ENCODE data around the gene CACNG1.
"Not testable (repeated sequence)": the region's sequence is repeated elsewhere in the genome, so short reads cannot be mapped to it uniquely, and the experiment has no call there.

The CACNG1 gene

GRCh38 chr17:67025216-67025792 lies 19.1 kb upstream of the CACNG1 start:
- DNase-seq (ENCODE audit: low read depth) = no peak

GRCh38 chr17:67026341-67026740 lies 18.0 kb upstream of the CACNG1 start:
- DNase-seq (ENCODE audit: low read depth) = no peak

DNA sequence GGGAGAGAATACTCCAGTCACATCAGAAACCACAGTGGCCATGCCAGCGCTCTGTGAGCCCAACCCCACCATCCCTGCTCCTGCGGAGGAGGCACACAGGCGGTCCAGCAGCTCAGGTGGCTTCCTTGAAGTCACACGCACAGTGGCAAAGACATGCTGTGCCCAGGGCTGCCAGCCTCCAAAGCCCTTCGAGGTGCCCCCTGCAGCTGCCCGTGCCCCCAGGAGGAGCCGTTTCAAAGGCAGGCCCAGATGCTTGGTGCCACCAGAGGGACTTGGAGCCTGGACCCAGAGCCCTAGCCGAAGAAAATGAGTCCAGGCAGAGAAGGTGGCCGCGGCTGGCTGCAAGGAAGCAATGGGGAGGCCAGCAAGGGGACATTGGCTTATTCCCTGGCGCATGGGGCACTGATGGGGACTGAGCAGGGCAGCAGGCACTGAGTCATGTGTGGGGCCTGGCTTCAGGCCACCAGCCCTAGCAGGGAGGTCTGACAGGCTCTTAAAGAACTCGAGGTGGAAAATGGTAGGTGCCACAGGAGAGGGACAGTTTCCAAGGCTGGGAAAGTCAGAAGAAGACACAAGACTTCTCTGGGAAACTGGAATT lies 17.2 kb upstream of the CACNG1 start:
- DNase-seq (ENCODE audit: low read depth) = no peak

GRCh38 chr17:67030641-67031040 lies 13.7 kb upstream of the CACNG1 start:
- DNase-seq (ENCODE audit: low read depth) = no peak

DNA sequence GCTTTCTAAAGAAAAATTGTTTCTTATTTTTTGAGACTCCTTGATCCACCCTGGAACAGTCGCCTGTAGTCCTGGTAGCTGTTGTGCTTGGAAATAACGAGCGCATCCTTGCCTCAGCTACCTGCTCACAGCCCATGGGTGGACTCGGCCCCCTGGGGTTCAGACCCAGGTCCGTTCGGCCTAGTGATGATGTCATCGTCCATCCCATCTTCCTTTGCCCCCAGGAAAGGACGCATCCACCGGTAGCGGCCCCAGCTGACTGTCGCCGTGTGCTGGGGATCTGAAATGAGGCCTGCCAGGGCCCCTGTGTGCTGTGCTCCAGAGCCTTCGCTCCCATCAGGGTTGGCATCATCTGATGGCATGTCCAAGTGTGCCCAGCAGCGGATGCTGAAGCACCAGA lies 12.0 kb upstream of the CACNG1 start:
- DNase-seq (ENCODE audit: low read depth) = no peak

DNA sequence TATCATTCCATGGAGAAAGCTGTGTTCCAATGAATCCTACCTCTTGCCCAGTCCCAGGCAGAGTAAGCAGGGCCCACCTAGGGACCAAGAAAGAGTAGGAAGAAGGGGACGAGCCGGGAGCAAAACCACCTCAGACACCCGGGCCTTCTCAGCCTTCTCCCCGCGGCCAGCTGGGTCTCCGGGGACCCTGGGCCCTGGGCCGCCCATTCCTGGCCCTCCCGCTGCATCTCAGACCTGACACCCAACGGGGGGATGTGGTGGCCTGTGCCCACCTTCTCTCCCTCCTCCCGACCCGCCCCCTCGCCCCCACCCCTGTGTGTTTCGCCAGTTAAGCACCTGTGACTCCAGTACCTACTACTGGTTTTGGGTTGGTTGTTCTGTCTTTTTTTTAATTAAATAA lies 11.4 kb upstream of the CACNG1 start:
- DNase-seq (ENCODE audit: low read depth) = no peak

DNA sequence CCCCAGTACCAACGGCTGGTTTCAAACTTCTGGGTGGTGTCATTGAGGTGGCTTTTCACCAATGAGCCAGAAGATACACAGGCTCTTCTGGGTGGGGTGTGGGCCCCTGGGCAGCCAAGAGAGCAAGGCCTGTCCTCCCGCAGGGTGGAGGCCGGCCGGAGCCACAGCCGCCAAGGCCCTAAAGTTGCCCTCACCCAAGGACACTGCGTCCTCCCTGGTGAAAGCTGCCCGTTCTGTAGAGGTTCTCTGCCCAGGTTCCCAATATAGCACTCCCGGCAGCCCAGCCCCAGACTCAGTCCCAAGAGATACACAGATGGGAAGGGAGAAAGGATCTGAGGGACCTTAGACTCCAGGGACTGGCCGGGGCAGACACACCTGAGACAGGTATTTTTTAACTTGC lies 10.7 kb upstream of the CACNG1 start:
- no peak for DNase-seq (ENCODE audit: low read depth)

DNA sequence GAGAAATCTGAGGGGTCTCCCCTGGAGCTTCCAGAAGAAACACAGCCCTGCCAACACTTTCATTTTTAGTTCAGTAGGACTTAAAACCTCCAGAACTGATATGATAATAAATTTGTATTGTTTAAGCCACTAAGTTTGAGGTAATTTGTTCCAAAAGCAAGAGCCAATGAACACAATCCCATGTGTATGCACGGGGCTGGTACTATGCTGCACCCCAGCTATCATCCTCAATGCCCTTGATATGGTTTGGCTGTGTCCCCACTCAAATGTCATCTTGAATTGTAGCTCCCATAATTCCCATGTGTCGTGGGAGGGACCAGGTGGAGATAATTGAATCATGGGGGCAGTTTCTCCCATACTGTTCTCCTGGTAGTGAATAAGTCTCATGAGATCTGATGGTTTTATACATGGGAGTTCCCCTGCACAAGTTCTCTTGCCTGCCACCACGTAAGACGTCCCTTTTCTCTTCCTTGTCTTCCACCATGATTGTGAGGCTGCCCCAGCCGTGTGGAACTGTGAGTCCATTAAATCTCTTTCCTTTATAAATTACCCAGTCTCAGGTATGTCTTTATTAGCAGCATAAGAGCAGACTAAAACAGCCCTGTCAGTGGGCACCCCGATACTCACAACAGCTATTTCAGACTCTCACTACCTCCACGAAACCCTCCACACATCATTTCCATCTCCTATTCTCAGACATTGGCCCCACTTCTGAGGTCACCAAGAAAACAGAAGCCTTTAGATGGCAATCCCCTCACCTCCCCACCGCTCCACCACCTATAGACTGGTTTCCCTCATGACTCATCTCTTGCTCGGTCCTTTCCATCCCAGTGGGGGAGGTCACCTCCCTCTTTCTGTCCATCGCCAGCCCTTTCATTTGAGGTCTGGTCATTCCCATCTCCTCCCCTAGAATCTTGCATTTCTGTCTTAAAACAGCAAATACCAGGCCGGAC lies 8.9 kb upstream of the CACNG1 start:
- DNase-seq (ENCODE audit: low read depth) = no peak

DNA sequence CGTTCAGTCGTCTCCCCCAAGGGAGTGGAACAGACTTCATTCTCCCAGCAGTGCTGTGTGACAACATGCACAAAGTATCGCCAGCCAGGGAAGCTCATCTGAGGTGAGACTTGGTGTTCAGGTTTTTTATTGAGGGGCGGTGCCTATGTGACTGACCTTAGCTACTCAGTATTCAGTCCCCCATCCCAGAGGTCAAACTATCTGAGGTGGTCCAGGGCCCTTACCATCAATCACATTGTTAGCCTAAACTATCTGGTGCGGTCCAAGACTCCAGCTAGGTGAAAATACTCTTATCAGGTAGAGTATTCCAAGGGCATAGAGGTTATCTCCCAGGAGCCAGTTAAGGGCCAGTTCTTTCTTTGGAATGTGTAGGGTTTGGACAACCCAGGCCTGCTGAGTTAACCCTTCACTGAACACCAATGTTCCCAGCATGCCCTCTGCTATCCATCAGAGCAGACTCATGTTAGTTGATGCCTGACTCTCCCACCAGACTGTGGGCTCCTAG lies 5.4 kb upstream of the CACNG1 start:
- no peak for DNase-seq (ENCODE audit: low read depth)

- DNase-seq (ENCODE audit: low read depth) = no peak
Observed at GRCh38 chr17:67040652-67041051, 3.7 kb upstream of the CACNG1 start.

GRCh38 chr17:67041119-67041518 lies 3.2 kb upstream of the CACNG1 start:
- not testable (repeated sequence) for DNase-seq (ENCODE audit: low read depth)

- DNase-seq (ENCODE audit: low read depth) = no peak
Observed at GRCh38 chr17:67041531-67041930, 2.8 kb upstream of the CACNG1 start.

DNA sequence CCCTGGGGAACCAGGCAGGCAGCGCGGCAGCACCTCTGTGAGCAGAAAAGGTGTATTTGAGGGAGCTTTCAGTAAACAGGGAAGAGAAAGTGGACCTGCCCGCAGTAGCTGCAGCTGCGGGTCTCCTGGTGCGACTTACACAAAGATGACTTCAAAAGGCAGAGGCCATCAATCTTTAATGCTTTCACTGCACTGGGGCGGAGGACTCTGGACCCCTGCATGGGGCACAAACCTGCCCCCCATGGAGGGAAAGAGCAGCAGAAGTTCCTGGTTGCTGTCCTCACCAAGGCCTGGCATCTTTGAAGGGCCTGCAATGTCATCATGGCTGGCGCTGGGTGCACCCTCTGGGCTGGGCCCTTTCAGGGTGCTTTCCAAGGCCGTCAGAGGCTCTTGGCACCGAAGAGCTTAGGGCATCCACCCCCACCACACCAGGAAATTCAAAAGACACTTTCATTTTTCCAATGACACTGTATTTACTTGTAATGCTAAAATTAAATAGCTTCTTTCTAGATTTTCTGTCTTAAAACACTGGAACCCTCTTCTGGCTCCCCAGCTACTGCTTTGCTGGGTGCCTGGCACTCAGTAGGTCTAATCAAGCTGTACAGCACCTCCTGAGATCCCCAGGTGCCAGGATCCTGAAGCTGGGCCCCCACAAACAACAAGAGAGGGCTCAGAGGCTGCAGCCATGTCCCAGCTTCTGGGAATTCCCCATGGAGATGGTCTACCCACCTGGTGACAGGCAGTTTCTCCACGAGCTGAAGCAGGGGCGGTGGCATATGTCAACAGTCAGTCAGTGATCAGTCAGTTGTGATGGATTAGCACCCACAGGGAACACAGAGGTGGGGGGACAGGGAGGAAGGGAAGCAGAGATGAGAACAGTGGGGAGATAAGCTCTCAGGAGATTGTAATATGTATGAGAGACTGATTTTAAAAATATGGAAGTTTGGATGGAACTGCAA lies 2.1 kb upstream of the CACNG1 start:
- no peak for DNase-seq (ENCODE audit: low read depth)

GRCh38 chr17:67043283-67043682 lies 1.1 kb upstream of the CACNG1 start:
- DNase-seq (ENCODE audit: low read depth) = no peak

GRCh38 chr17:67044940-67045339 lies 586 bp downstream of the CACNG1 start:
- no peak for DNase-seq (ENCODE audit: low read depth)

GRCh38 chr17:67046398-67046797 lies 2.0 kb downstream of the CACNG1 start:
- no peak for DNase-seq (ENCODE audit: low read depth)

- no peak for DNase-seq (ENCODE audit: low read depth)
Observed at GRCh38 chr17:67047382-67047781, 3.0 kb downstream of the CACNG1 start.

DNA sequence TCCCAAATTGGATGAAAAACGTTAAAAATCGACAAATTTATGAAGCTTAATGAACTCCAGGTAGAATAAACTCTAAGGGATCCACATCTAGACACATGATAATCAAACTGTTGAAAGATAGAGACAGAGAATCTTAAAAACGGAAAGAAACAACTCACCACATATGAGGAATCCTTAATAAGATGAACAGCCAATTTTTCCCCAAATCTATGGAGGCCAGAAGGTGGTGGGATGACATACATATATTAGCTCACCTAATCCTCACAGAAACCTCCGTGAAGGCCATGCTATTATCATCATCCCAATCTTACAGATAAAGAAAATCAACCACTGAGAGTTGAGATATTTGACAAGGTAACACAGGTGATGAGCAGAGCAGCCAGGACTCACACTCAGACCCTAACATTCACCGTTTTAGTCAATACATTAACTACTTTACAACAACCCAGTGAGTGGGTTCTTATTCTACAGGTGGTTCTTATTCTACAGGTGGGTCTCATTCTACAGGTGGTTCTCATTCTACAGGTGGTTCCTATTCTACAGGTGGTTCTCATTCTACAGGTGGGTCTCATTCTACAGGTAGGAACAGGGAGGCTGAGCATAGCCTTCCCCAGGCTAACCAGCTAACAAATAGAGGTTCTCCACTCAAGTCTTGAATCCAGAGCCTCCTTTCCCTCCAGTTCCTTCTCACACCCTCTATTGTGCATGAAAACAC lies 4.8 kb downstream of the CACNG1 start:
- no peak for DNase-seq (ENCODE audit: low read depth)

DNA sequence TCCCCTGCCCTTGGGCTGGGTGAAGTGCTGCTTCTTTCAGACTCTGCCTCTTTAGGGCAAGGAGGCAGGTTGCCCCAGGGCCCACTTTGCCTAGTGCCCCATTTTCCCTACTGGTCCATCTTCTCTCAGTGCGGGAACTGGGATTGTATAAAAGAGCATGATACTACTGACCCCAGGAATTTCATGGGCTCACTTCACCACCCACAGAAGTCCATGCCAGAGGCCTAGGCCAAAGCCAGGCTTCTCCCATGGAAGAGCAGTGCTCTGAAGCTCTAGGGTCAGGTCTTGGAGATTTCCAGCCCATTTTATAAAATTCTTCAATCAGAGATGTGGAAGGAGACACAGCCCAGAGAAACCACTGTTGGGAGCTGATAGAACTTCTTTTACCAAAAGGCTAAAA lies 5.7 kb downstream of the CACNG1 start:
- no peak for DNase-seq (ENCODE audit: low read depth)

GRCh38 chr17:67050471-67051154 lies 6.3 kb downstream of the CACNG1 start:
- DNase-seq (ENCODE audit: low read depth) = no peak

DNA sequence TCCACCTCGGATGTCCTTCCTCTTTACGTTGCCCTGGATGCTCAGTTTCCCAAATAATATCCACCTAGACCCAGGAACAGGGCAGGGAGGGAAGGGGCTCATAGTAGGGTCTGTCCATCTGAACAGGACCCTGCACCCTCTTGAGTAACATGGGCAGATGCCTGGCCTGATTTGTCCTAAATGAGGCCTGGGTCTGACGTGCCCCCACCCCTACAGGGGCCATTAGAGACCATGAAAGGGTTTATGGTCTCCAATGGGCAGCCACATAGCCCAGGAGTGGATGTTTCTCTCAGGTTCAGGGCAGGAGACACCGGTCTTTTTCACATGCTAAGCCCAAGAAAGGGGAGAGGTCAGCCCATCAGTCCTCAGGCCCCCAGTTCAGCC lies 6.8 kb downstream of the CACNG1 start:
- DNase-seq (ENCODE audit: low read depth) = no peak

Data from non-pigmented ciliary epithelial cell (primary cell).